Stimulated activated CD8-positive, alpha-beta memory T cell treated with anti-CD3 and anti-CD28 coated beads, Interleukin-15, amount 100 ng/mL, for 48 hours (primary cell): ENCODE data around the gene OR52E4.

Experiments used
- DNase-seq, 2 donors: peaks; one replicate each; pipeline ENCODE4 v3.0.0-alpha.2; 2020; ENCODE audit warnings: low read depth in 2 of 2

OR52E4 gene

GRCh38 chr11:5929571-5930368 is 49.3 kb downstream of the OR52E4 start:
- DNase-seq = no peak

DNA sequence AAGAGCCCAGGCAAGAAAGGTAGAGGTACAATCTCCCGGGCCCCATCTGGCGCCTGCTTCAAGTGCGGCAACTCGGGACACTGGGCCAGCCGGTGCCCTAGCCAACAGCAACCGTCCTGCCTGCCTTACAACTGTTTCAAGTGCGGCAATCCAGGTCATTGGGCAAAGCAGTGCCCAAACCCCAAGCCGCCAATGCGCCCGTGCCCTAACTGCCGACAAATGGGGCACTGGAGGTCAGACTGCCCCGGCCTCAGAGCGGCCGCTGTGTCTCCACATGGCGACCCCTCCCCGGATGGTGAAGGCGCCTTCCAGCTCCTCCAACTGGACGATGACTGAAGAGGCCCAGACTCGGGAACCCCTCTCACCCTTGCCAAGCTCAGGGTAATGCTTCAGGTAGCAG is 50.2 kb downstream of the OR52E4 start:
- no peak for DNase-seq

DNA sequence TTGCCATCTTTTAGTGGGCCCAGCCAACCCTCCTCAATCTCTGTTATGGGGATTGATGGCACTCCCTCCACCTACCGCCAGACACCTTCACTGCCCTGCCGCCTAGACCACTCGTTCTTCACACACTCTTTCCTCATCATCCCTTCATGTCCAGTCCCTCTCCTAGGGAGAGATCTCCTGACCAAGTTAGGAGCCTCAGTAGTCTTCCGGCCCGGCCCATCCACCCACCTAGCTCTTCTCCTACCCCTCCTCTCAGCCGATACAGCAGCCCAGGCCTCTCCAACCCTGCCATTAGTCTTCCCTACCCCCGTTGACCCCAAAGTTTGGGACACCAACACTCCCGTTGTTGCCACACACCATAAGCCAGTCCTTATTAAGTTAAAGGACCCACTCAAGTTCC is 50.6 kb downstream of the OR52E4 start:
- no peak for DNase-seq

DNA sequence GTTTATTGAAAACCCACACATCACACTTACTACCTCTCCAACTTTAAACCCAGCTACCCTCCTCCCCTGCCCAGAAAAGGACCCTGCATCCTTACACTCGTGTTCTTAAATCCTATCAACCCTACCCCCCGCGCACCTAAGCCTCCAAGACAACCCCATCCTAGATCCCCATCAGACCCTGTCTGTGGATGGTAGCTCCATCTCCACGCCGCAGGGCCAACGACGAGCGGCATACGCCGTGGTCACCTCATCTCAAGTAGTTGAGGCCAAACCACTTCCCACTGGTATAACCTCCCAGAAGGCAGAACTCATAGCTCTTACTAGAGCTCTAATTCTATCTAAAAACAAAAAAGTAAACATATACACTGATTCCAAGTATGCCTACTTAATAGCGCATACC is 52.2 kb downstream of the OR52E4 start:
- DNase-seq = no peak

DNA sequence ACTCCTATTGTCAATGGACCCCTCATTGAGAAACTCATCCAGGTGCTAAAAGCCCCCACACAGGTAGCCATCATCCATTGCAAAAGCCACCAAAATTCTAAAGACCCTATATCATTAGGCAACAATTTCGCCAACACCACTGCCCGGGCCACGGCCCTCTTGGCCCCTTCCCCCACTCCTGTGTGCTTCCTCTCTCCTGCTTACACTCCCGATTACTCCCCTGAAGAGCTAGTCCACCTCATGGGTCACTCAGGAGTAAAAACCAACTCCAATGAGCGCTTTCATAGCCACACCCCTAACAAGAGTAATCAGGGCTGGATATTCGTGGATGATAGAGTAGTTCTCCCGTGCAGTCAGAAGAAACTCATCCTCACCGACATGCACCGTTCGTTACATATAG is 52.7 kb downstream of the OR52E4 start:
- no peak for DNase-seq
